ENCODE data around the gene SLCO4A1. TPM values are rescaled to one million over a fixed set of nuclear protein-coding genes. Genes with fewer than 3 reads are reported as not detected.
A peak's percentile ranks its signal among the peaks of the same experiment; 100 is the strongest.

Gene SLCO4A1
- total and polyA plus RNA-seq, 9 donors, result 0.11 to 1.2 (median 0.45) TPM

DNA sequence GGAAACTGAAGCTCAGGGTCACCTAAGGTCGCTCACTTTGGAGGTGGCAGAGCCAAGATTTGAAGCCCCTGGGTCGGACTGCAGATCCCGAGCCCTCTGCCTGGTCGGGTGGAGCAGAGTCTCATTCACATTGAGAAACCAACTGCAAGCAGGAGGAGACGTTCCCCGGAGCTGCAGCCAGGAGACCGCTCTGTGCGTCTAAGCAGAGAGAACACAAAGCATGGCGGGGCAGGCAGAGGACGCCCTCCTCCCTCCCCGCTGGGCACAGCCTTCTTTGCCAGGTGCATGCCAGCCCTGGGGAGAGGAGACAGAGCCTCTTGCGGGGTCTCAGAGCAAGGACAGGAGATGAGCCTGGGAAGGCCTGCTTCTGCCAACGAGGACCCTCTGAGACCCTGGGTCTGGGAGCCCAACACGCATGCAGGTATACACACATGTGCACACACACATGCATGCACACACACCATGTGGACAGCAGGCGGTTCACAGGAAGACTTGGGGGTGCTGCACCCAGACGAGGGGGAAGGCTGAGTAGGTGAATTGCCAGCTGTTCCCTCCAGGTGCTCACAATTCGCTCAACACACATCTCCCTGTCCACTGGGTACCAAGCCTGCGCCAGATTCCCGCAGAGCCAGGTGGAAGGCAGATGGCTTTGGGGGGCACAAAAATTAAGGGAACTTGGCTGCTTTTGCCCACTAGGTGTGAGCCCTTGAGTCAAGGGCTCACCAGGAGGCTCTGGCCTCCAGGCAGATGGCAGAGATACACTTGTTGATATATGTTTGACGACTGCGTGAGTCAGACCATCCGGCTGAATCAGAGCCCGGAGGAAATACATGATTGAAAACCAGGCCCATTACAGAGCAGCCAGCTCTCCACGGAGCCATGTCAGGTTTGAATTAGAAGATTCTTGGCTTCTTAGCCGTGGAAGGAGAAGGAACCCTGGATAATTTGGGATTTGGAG is 60.9 kb downstream of the SLCO4A1 start:
- Histone ChIP-seq H3K27me3 (ENCODE audit: control insufficient read depth, insufficient read depth, low read length) (peaks cover 44% of the 10 kb centered on the region), H3K4me1 (ENCODE audit: control insufficient read depth, insufficient read depth, low read length) (peaks cover 34% of the 10 kb centered on the region), H3K9me3 (replicated peaks; ENCODE audit: control insufficient read depth, low read depth, low read length) (no peaks in the 10 kb centered on the region), H3K36me3 (ENCODE audit: control insufficient read depth, insufficient read depth, low read length) (no peaks in the 10 kb centered on the region), H3K4me3 (ENCODE audit: low read length) (no peak overlapping the region), H3K27ac (ENCODE audit: low read length) (no peak overlapping the region)
- 59% methylated on average over 18 of the region's 25 CpGs for WGBS (ENCODE audit: insufficient coverage)
- DNase-seq, result peak; percentile 30

DNA sequence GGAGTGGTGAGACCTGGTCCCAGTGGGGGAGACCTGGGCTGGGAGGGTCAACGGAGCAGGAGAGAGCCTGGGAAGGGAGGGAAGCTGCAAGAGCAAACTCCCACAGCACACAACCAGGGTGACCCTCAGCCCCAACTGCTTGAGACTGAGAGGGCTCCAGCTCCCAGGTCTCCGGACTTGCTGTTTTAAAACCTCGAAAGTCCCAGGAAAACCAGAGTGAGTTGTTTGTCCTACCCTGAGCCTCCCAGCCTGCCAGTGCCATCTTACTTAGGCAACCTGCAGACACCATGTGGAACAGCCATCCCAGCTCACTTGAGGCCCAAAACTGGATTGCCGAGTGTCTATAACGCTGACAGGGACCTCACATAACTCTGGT is 61.5 kb downstream of the SLCO4A1 start:
- Histone ChIP-seq H3K27me3 (ENCODE audit: control insufficient read depth, insufficient read depth, low read length) (peaks cover 48% of the 10 kb centered on the region), H3K9me3 (replicated peaks; ENCODE audit: control insufficient read depth, low read depth, low read length) (no peaks in the 10 kb centered on the region), H3K4me3 (ENCODE audit: low read length) (no peak overlapping the region), H3K4me1 (ENCODE audit: control insufficient read depth, insufficient read depth, low read length) (peaks cover 36% of the 10 kb centered on the region), H3K27ac (ENCODE audit: low read length) (no peak overlapping the region), H3K36me3 (ENCODE audit: control insufficient read depth, insufficient read depth, low read length) (no peaks in the 10 kb centered on the region)
- 54% methylated on average over 4 of the region's 5 CpGs for WGBS (ENCODE audit: insufficient coverage)
- no peak for DNase-seq

GRCh38 chr20:62704341-62704948 is 62.1 kb downstream of the SLCO4A1 start:
- 8% methylated on average over 21 of the region's 21 CpGs for WGBS (ENCODE audit: insufficient coverage)
- H3K27ac ChIP-seq (ENCODE audit: low read length), result no peak overlapping the region
- DNase-seq, result peak; percentile 96
- H3K27me3 ChIP-seq (ENCODE audit: control insufficient read depth, insufficient read depth, low read length), result peaks cover 54% of the 10 kb centered on the region
- peaks cover 36% of the 10 kb centered on the region for H3K4me1 ChIP-seq (ENCODE audit: control insufficient read depth, insufficient read depth, low read length)
- no peaks in the 10 kb centered on the region for H3K9me3 ChIP-seq (replicated peaks; ENCODE audit: control insufficient read depth, low read depth, low read length)
- H3K4me3 ChIP-seq (ENCODE audit: low read length), result no peak overlapping the region
- no peaks in the 10 kb centered on the region for H3K36me3 ChIP-seq (ENCODE audit: control insufficient read depth, insufficient read depth, low read length)

DNA sequence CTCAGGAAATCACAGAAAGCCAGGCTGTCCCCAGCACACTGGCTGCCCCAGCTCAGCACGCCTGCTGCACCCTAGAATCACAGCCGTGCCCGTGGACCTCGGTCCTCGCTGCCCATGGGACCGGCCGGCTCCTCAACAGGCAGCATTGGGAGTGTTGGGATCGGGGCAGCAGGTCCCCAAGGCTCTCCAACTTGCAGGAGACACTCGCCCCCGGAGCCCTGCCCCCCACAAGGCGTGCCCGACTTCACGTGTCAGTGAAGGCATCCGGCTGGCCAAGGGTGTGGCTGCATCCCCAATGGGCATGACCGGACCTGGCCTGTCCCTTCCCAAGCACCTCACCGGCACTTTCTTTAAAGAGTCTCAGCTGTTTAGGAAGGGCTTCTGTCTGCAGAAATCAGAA is 63.3 kb downstream of the SLCO4A1 start:
- H3K27me3 ChIP-seq (ENCODE audit: control insufficient read depth, insufficient read depth, low read length), result peaks cover 59% of the 10 kb centered on the region
- 74% methylated on average over 15 of the region's 16 CpGs for WGBS (ENCODE audit: insufficient coverage)
- H3K36me3 ChIP-seq (ENCODE audit: control insufficient read depth, insufficient read depth, low read length), result no peaks in the 10 kb centered on the region
- H3K9me3 ChIP-seq (replicated peaks; ENCODE audit: control insufficient read depth, low read depth, low read length), result no peaks in the 10 kb centered on the region
- no peak overlapping the region for H3K4me3 ChIP-seq (ENCODE audit: low read length)
- H3K27ac ChIP-seq (ENCODE audit: low read length), result no peak overlapping the region
- no peak for DNase-seq
- peaks cover 36% of the 10 kb centered on the region for H3K4me1 ChIP-seq (ENCODE audit: control insufficient read depth, insufficient read depth, low read length)

DNA sequence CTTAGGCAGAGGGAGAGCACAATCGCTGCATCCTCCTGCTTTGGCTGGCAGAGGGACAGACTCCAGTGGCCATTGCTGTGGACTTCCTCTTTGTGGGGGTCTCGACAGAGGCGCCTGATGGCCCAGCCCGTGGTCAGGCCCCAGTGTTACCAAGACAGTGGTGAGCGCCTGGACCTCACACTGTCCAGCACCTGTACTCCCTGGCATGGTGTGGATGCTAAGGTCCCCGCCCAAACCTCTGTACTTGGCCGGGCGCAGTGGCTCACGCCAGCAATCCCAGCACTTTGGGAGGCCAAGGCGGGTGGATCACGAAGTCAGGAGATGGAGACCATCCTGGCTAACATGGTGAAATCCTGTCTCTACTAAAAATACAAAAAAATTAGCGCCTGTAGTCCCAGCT is 64.0 kb downstream of the SLCO4A1 start:
- no peak for DNase-seq
- 86% methylated on average over 12 of the region's 12 CpGs for WGBS (ENCODE audit: insufficient coverage)
- Histone ChIP-seq H3K27me3 (ENCODE audit: control insufficient read depth, insufficient read depth, low read length) (peaks cover 65% of the 10 kb centered on the region), H3K9me3 (replicated peaks; ENCODE audit: control insufficient read depth, low read depth, low read length) (no peaks in the 10 kb centered on the region), H3K4me1 (ENCODE audit: control insufficient read depth, insufficient read depth, low read length) (peaks cover 36% of the 10 kb centered on the region), H3K4me3 (ENCODE audit: low read length) (no peak overlapping the region), H3K27ac (ENCODE audit: low read length) (no peak overlapping the region), H3K36me3 (ENCODE audit: control insufficient read depth, insufficient read depth, low read length) (no peaks in the 10 kb centered on the region)

- no peaks in the 10 kb centered on the region for H3K36me3 ChIP-seq (ENCODE audit: control insufficient read depth, insufficient read depth, low read length)
- H3K9me3 ChIP-seq (replicated peaks; ENCODE audit: control insufficient read depth, low read depth, low read length), result no peaks in the 10 kb centered on the region
- H3K4me3 ChIP-seq (ENCODE audit: low read length), result no peak overlapping the region
- no peak overlapping the region for H3K27ac ChIP-seq (ENCODE audit: low read length)
- peaks cover 68% of the 10 kb centered on the region for H3K27me3 ChIP-seq (ENCODE audit: control insufficient read depth, insufficient read depth, low read length)
- H3K4me1 ChIP-seq (ENCODE audit: control insufficient read depth, insufficient read depth, low read length), result peaks cover 40% of the 10 kb centered on the region
- no peak for DNase-seq
- WGBS (ENCODE audit: insufficient coverage), result 73% methylated on average over 11 of the region's 12 CpGs
Observed at GRCh38 chr20:62706857-62707256, 64.6 kb downstream of the SLCO4A1 start.

- H3K9me3 ChIP-seq (replicated peaks; ENCODE audit: control insufficient read depth, low read depth, low read length), result no peaks in the 10 kb centered on the region
- no peak overlapping the region for H3K4me3 ChIP-seq (ENCODE audit: low read length)
- 53% methylated on average over 11 of the region's 16 CpGs for WGBS (ENCODE audit: insufficient coverage)
- H3K36me3 ChIP-seq (ENCODE audit: control insufficient read depth, insufficient read depth, low read length), result no peaks in the 10 kb centered on the region
- no peak overlapping the region for H3K27ac ChIP-seq (ENCODE audit: low read length)
- H3K4me1 ChIP-seq (ENCODE audit: control insufficient read depth, insufficient read depth, low read length), result peaks cover 42% of the 10 kb centered on the region
- DNase-seq, result no peak
- peaks cover 71% of the 10 kb centered on the region for H3K27me3 ChIP-seq (ENCODE audit: control insufficient read depth, insufficient read depth, low read length)
Observed at GRCh38 chr20:62707276-62707920, 65.1 kb downstream of the SLCO4A1 start.

DNA sequence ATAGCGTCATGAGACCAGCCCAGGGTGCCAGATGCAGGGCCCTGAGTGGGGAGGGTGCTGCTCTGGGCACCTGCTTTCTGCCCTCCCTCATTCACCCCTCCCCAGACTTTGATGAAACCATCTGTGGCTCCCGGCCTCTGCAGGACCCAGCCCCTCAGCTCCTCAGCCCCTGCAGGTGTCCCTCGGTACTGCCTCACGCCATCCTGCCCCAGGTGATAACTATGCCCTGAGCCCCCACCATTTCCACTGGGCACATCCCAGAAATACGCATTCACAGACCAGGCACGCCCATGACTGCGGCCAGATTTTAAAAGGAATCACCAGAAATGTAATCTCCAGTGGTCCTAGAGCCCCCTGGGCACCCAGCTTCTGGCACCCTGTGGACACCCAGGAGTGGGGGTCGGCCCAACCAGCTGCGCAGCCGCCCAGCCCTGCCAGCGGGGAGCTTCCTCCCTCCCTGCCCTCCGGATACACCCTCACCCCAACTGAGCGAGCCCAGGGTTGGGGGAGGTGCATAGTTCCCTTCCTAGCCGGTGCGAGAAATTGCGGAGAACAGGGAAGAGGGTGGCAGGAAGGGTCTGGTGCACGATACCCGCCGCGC is 65.7 kb downstream of the SLCO4A1 start:
- H3K27ac ChIP-seq (ENCODE audit: low read length), result no peak overlapping the region
- DNase-seq, result no peak
- 7% methylated on average over 9 of the region's 20 CpGs for WGBS (ENCODE audit: insufficient coverage)
- peaks cover 69% of the 10 kb centered on the region for H3K27me3 ChIP-seq (ENCODE audit: control insufficient read depth, insufficient read depth, low read length)
- H3K9me3 ChIP-seq (replicated peaks; ENCODE audit: control insufficient read depth, low read depth, low read length), result no peaks in the 10 kb centered on the region
- no peak overlapping the region for H3K4me3 ChIP-seq (ENCODE audit: low read length)
- no peaks in the 10 kb centered on the region for H3K36me3 ChIP-seq (ENCODE audit: control insufficient read depth, insufficient read depth, low read length)
- peaks cover 41% of the 10 kb centered on the region for H3K4me1 ChIP-seq (ENCODE audit: control insufficient read depth, insufficient read depth, low read length)

DNA sequence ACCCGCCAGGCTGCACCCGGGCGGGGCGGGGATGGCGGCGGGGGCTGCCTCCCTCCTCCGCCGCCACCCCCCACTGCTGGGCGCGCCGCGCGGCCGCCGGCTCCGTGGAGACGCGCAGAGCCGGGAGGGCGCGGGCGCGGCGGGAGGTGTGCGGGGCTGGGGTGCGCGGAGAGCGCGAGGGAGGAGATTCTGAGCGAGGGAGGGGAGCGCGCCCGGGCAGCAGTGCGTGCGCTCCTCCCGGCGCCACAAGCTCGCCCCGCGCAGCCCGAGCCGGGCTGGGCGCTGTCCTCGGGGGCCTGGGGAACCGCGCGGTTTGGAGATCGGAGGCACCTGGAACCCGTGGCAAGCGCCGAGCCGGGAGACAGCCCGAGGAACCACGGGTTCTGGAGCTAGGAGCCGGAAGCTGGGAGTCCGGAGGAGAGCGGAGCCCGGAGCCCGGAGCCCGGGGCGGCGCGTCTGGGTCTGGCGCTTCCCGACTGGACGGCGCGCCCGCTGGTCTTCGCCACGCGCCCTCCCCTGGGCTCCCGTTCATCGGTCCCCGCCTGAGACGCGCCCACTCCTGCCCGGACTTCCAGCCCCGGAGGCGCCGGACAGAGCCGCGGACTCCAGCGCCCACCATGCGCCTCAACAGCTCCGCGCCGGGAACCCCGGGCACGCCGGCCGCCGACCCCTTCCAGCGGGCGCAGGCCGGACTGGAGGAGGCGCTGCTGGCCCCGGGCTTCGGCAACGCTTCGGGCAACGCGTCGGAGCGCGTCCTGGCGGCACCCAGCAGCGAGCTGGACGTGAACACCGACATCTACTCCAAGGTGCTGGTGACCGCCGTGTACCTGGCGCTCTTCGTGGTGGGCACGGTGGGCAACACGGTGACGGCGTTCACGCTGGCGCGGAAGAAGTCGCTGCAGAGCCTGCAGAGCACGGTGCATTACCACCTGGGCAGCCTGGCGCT is 66.6 kb downstream of the SLCO4A1 start, which contains the start of gene NTSR1:
Gene NTSR1, plus strand, starts transcription at position 246 of the 946 bp plus-strand sequence. Its CDS starts 372 bp downstream, at position 618.
- H3K36me3 ChIP-seq (ENCODE audit: control insufficient read depth, insufficient read depth, low read length), result no peaks in the 10 kb centered on the region
- H3K4me3 ChIP-seq (ENCODE audit: low read length), result no peak within 1 kb of the TSS
- H3K4me1 ChIP-seq (ENCODE audit: control insufficient read depth, insufficient read depth, low read length), result peaks cover 33% of the 10 kb centered on the region
- peaks cover 74% of the 10 kb centered on the region for H3K27me3 ChIP-seq (ENCODE audit: control insufficient read depth, insufficient read depth, low read length)
- DNase-seq, result no peak
- H3K9me3 ChIP-seq (replicated peaks; ENCODE audit: control insufficient read depth, low read depth, low read length), result no peaks in the 10 kb centered on the region
- H3K27ac ChIP-seq (ENCODE audit: low read length), result no peak within 1 kb of the TSS
- 6% methylated on average over 106 of the region's 124 CpGs for WGBS (ENCODE audit: insufficient coverage)
